Measurements from ENCODE around the gene DLL4. TPM values are rescaled to one million over a fixed set of nuclear protein-coding genes. Genes with fewer than 3 reads are reported as not detected.

DLL4 gene
- 76.5 and 79.2 TPM in 2 replicates for total RNA-seq

- DNase-seq (ENCODE audit: low read depth in 2 of 2), result peak; percentile 92 to 97
These were observed at the start of gene DLL4 for GRCh38 chr15:40928821-40929659. TSS of gene DLL4 (plus strand) at chr15:40929340. CDS start at chr15:40929669, 329 bp downstream.

GRCh38 chr15:40879609-40880008, 49.5 kb upstream of the DLL4 start:
- DNase-seq (ENCODE audit: low read depth in 2 of 2), result no peak

GRCh38 chr15:40881351-40881750, 47.8 kb upstream of the DLL4 start:
- DNase-seq (ENCODE audit: low read depth in 2 of 2), result no peak

GRCh38 chr15:40886586-40886985, 42.6 kb upstream of the DLL4 start:
- DNase-seq (ENCODE audit: low read depth in 2 of 2), result no peak

- DNase-seq (ENCODE audit: low read depth in 2 of 2), result no peak
These were observed 40.0 kb upstream of the DLL4 start for GRCh38 chr15:40889112-40889511.

GRCh38 chr15:40891138-40891537, 38.0 kb upstream of the DLL4 start:
- DNase-seq (ENCODE audit: low read depth in 2 of 2), result no peak

GRCh38 chr15:40891810-40892446, 37.2 kb upstream of the DLL4 start:
- DNase-seq (ENCODE audit: low read depth in 2 of 2), result peak; percentile 18 to 61

- no peak for DNase-seq (ENCODE audit: low read depth in 2 of 2)
These were observed 36.6 kb upstream of the DLL4 start for GRCh38 chr15:40892447-40893012.

- DNase-seq (ENCODE audit: low read depth in 2 of 2), result no peak
These were observed 36.0 kb upstream of the DLL4 start for GRCh38 chr15:40893019-40893670.

GRCh38 chr15:40893733-40894680, 35.1 kb upstream of the DLL4 start, which contains the start of gene VPS18:
TSS of gene VPS18 (plus strand) at chr15:40894450. CDS start at chr15:40894769, 319 bp downstream.
- peak; percentile 94 to 98 for DNase-seq (ENCODE audit: low read depth in 2 of 2)

- DNase-seq (ENCODE audit: low read depth in 2 of 2), result peak; percentile 46 to 80
These were observed 34.3 kb upstream of the DLL4 start for GRCh38 chr15:40894681-40895448.

GRCh38 chr15:40899536-40900207, 29.5 kb upstream of the DLL4 start:
- DNase-seq (ENCODE audit: low read depth in 2 of 2), result no peak

- DNase-seq (ENCODE audit: low read depth in 2 of 2), result no peak
These were observed 28.7 kb upstream of the DLL4 start for GRCh38 chr15:40900256-40901052.

- no peak for DNase-seq (ENCODE audit: low read depth in 2 of 2)
These were observed 28.1 kb upstream of the DLL4 start for GRCh38 chr15:40901053-40901443.

- DNase-seq (ENCODE audit: low read depth in 2 of 2), result no peak
These were observed 26.3 kb upstream of the DLL4 start for GRCh38 chr15:40902605-40903561.

- no peak for DNase-seq (ENCODE audit: low read depth in 2 of 2)
These were observed 24.5 kb upstream of the DLL4 start for GRCh38 chr15:40904552-40905201.

Measured in dermis microvascular lymphatic vessel endothelial cell (primary cell).